PFSK-1 (cell line): Measurements from ENCODE around the gene ZNF700.

ENCODE experiments used
- FOXP2 ChIP-seq: optimal IDR thresholded peaks from 2 replicates; pipeline ENCODE3; 2011; ENCODE audit warnings: borderline replicate concordance, control low read depth, inconsistent platforms; ENCODE audit not compliant: insufficient read depth; ENCODE audit errors: extremely low read length, extremely low read depth
- POLR2AphosphoS5 ChIP-seq: IDR thresholded peaks from 2 replicates; pipeline ENCODE4 v1.6.1; 2012; ENCODE audit warnings: low read depth, mild to moderate bottlenecking, control low read depth, low read length, moderate library complexity
- SIN3A ChIP-seq: IDR thresholded peaks from 2 replicates; pipeline ENCODE4 v1.6.1; 2012; ENCODE audit warnings: mild to moderate bottlenecking, low read length, moderate library complexity, borderline replicate concordance; ENCODE audit not compliant: insufficient read depth
- TAF1 ChIP-seq: IDR thresholded peaks from 2 replicates; pipeline ENCODE4 v1.6.1; 2012; ENCODE audit warnings: low read length, control low read depth, borderline replicate concordance; ENCODE audit not compliant: insufficient read depth

DNA sequence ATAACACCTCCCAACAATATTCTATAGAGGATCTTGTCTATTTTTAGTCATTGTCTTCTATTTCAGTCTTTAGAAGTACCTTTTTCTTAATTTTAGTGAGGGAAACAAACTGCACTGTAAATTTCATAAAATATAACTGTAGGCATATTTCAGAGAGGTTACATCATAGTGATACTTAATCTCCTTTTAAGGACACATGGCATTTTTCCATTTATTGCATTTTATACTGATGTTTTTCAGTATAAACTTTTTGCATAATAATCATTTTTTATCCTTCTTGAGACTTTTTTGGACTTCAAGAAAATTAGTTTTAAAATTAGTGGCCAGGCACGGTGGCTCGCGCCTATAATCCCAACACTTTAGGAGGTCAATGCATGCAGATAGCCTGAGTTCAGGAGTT lies 6.6 kb downstream of the ZNF700 start:
- TF ChIP-seq POLR2AphosphoS5 (no peak), SIN3A (no peak), FOXP2 (no peak), TAF1 (no peak)
